Measurements from ENCODE around the gene RAB7B. TPM values are rescaled to one million over a fixed set of nuclear protein-coding genes. Genes with fewer than 3 reads are reported as not detected.

Gene RAB7B
- total and polyA plus RNA-seq, 2 experiments from 2014 or later: 7.1 to 7.6 TPM

GRCh38 chr1:205967554-205968335 lies 35.5 kb downstream of the RAB7B start:
- Histone ChIP-seq H3K4me1 (ENCODE audit: insufficient read depth) (peaks cover 20% of the 10 kb centered on the region), H3K4me2 (ENCODE audit: unreplicated experiment) (no peak overlapping the region), H2AFZ (no peak overlapping the region), H3K79me2 (ENCODE audit: insufficient read depth) (no peaks in the 10 kb centered on the region), H3K27ac (no peak overlapping the region), H4K20me1 (ENCODE audit: insufficient read depth) (no peaks in the 10 kb centered on the region), H3K27me3 (replicated peaks; ENCODE audit: insufficient read depth) (no peaks in the 10 kb centered on the region), H3K9me3 (ENCODE audit: low read depth) (no peaks in the 10 kb centered on the region), H3F3A (ENCODE audit: insufficient read depth) (peaks cover 11% of the 10 kb centered on the region), H3K9me2 (ENCODE audit: insufficient read depth) (no peaks in the 10 kb centered on the region), H3K4me3 (no peak overlapping the region), H3K36me3 (ENCODE audit: low read depth) (no peaks in the 10 kb centered on the region), H3K9ac (no peak overlapping the region)
- peak; percentile 66 for DNase-seq
- 72 to 74% methylated on average over 10 of the region's 10 CpGs for WGBS, 2 experiments (ENCODE audit: low coverage in 1 of 2, low lambda C conversion rate in 2 of 2, missing lambda C conversion rate in 2 of 2)
- in situ Hi-C loops (cut with MboI): loop anchor here (5.0 kb wide), 1 partner anchor 45 kb away; no protein-coding TSS in a partner anchor
- TF ChIP-seq EZH2phosphoT487 (IDR thresholded peaks at IDR 0.05; ENCODE audit: insufficient read depth, low read depth) (no peak), EZH2 (IDR thresholded peaks at IDR 0.05; ENCODE audit: insufficient read depth, poor library complexity, severe bottlenecking) (no peak)

- no peaks in the 10 kb centered on the region for H3K36me3 ChIP-seq (ENCODE audit: low read depth)
- H4K20me1 ChIP-seq (ENCODE audit: insufficient read depth): no peaks in the 10 kb centered on the region
- 79 to 83% methylated on average over 12 to 13 of the region's 13 CpGs for WGBS, 2 experiments (ENCODE audit: low coverage in 1 of 2, low lambda C conversion rate in 2 of 2, missing lambda C conversion rate in 2 of 2)
- H3K9me3 ChIP-seq (ENCODE audit: low read depth): no peaks in the 10 kb centered on the region
- in situ Hi-C loops (cut with MboI): loop anchor here (5.0 kb wide), 1 partner anchor 43 kb away; no protein-coding TSS in a partner anchor
- H3K9me2 ChIP-seq (ENCODE audit: insufficient read depth): no peaks in the 10 kb centered on the region
- H3K9ac ChIP-seq: no peak overlapping the region
- no peak overlapping the region for H3K4me2 ChIP-seq (ENCODE audit: unreplicated experiment)
- H3K27me3 ChIP-seq (replicated peaks; ENCODE audit: insufficient read depth): no peaks in the 10 kb centered on the region
- H2AFZ ChIP-seq: no peak overlapping the region
- H3K79me2 ChIP-seq (ENCODE audit: insufficient read depth): no peaks in the 10 kb centered on the region
- peaks cover 27% of the 10 kb centered on the region for H3K4me1 ChIP-seq (ENCODE audit: insufficient read depth)
- H3F3A ChIP-seq (ENCODE audit: insufficient read depth): peaks cover 18% of the 10 kb centered on the region
- H3K4me3 ChIP-seq: no peak overlapping the region
- no peak overlapping the region for H3K27ac ChIP-seq
- DNase-seq: no peak
- TF ChIP-seq EZH2phosphoT487 (IDR thresholded peaks at IDR 0.05; ENCODE audit: insufficient read depth, low read depth) (no peak), EZH2 (IDR thresholded peaks at IDR 0.05; ENCODE audit: insufficient read depth, poor library complexity, severe bottlenecking) (no peak)
Observed at GRCh38 chr1:205965036-205965884, 37.9 kb downstream of the RAB7B start.

DNA sequence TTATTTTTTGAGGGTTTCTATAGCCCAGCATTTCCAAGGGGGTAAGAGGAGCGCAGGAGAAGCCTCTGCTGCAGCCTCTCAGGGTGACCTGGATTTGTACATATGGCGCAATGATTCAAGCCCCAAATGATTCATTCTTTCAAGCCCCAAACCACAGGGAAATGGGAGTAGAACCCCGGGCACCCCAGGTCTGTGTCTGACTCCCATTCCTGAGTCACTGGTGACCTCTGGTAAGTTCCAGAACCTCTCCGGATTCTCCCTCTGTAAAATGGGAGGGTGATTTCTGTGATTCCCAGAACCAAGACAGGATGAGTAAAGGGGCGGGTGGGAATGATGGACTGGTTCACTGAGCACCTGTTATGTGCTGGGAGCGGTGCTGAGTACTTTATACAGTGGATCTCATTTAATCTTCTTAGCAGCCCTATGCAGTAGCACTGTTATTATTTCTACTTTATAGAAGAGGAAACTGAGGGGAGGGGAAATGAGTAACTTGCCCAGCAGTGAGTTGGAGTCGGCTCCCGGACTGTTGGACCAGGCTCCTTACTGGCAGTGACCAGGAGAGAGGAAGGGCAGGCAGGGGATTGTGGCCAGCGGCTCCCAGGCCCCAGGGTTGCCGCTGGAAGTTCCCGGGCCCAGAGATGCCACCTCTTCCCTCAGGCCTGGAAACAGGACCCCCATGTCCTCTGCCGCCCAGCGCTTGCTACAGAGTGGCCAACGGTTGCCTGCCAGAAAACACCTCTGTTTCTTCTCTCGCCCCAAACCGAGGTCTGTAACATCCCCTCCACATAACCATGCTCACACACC lies 39.6 kb downstream of the RAB7B start:
- no peaks in the 10 kb centered on the region for H3K9me3 ChIP-seq (ENCODE audit: low read depth)
- H3K9me2 ChIP-seq (ENCODE audit: insufficient read depth): no peaks in the 10 kb centered on the region
- H3F3A ChIP-seq (ENCODE audit: insufficient read depth): peaks cover 18% of the 10 kb centered on the region
- peak; percentile 95 for DNase-seq
- no peak overlapping the region for H3K4me3 ChIP-seq
- in situ Hi-C loops (cut with MboI): no loop called here
- no peak overlapping the region for H3K9ac ChIP-seq
- no peaks in the 10 kb centered on the region for H3K36me3 ChIP-seq (ENCODE audit: low read depth)
- no peaks in the 10 kb centered on the region for H3K79me2 ChIP-seq (ENCODE audit: insufficient read depth)
- H3K4me2 ChIP-seq (ENCODE audit: unreplicated experiment): peak overlapping the region; percentile 2
- H4K20me1 ChIP-seq (ENCODE audit: insufficient read depth): no peaks in the 10 kb centered on the region
- WGBS, 2 experiments (ENCODE audit: low coverage in 1 of 2, low lambda C conversion rate in 2 of 2, missing lambda C conversion rate in 2 of 2): 50 to 56% methylated on average over 15 to 16 of the region's 16 CpGs
- peaks cover 26% of the 10 kb centered on the region for H3K4me1 ChIP-seq (ENCODE audit: insufficient read depth)
- no peak for TF ChIP-seq EZH2 (IDR thresholded peaks at IDR 0.05; ENCODE audit: insufficient read depth, poor library complexity, severe bottlenecking)
- H3K27ac ChIP-seq: peak overlapping the region; percentile 36
- H2AFZ ChIP-seq: no peak overlapping the region
- H3K27me3 ChIP-seq (replicated peaks; ENCODE audit: insufficient read depth): no peaks in the 10 kb centered on the region

DNA sequence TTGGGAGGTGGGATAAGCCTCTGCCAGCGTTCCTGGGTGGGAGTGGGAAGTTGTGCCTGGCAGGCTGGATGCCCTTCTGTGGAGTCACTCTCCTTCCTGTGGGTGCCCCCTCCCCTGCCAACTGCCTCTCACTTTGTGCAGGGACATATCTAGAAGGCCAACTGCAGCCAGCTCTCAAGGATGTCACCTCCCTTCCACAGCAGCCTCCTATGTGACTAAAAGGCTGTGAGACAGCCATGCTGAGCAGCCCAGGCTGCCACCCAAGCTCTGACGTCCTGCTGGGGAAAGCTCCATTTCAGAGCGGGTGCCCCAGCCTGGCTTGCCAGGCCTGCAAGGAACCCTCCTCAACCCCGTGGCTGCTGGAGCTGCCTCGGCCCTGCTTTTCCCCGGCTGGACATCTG lies 40.4 kb downstream of the RAB7B start:
- Histone ChIP-seq H4K20me1 (ENCODE audit: insufficient read depth) (no peaks in the 10 kb centered on the region), H3K79me2 (ENCODE audit: insufficient read depth) (no peaks in the 10 kb centered on the region), H3K27me3 (replicated peaks; ENCODE audit: insufficient read depth) (no peaks in the 10 kb centered on the region), H3K9me2 (ENCODE audit: insufficient read depth) (no peaks in the 10 kb centered on the region), H3K4me1 (ENCODE audit: insufficient read depth) (peaks cover 23% of the 10 kb centered on the region), H3K36me3 (ENCODE audit: low read depth) (no peaks in the 10 kb centered on the region), H3K4me3 (no peak overlapping the region), H3K9me3 (ENCODE audit: low read depth) (no peaks in the 10 kb centered on the region), H3F3A (ENCODE audit: insufficient read depth) (peaks cover 18% of the 10 kb centered on the region), H3K9ac (no peak overlapping the region), H2AFZ (no peak overlapping the region), H3K27ac (peak overlapping the region; percentile 36), H3K4me2 (ENCODE audit: unreplicated experiment) (no peak overlapping the region)
- in situ Hi-C loops (cut with MboI): no loop called here
- TF ChIP-seq EZH2phosphoT487 (IDR thresholded peaks at IDR 0.05; ENCODE audit: insufficient read depth, low read depth) (no peak), EZH2 (IDR thresholded peaks at IDR 0.05; ENCODE audit: insufficient read depth, poor library complexity, severe bottlenecking) (no peak)
- DNase-seq: peak; percentile 58
- 37 to 43% methylated on average over 6 of the region's 6 CpGs for WGBS, 2 experiments (ENCODE audit: low coverage in 1 of 2, low lambda C conversion rate in 2 of 2, missing lambda C conversion rate in 2 of 2)

Measured in GM23248 (cell line).